ENCODE results near the gene CD48.

Gene CD48

DNA sequence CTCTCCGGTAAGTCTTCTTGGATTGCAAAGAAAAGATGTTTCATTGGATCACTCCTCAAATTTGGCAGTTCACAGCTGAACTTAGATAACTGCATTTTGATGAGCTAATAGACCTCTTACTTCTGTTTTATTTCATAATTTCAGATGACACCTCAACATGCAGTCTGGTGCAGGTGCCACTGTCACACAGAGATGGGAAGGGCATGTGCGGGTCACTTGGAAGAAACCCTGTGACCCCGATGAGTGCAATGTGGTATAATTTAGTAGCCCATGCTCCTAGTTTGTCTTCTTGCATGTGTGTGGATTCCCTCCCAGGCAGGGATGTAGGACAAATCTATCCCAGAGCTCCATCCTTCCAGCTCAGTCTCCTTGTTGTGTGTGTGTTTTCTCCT is 64.3 kb downstream of the CD48 start:
- DNase-seq (ENCODE audit: low read depth) = no peak
- peak overlapping the region; percentile 70 for H3K4me3 ChIP-seq (ENCODE audit: low read depth, low read length)
- TF ChIP-seq CTCF (IDR thresholded peaks at IDR 0.05; ENCODE audit: insufficient read depth, low read depth, low read length, missing control alignments) = no peak

DNA sequence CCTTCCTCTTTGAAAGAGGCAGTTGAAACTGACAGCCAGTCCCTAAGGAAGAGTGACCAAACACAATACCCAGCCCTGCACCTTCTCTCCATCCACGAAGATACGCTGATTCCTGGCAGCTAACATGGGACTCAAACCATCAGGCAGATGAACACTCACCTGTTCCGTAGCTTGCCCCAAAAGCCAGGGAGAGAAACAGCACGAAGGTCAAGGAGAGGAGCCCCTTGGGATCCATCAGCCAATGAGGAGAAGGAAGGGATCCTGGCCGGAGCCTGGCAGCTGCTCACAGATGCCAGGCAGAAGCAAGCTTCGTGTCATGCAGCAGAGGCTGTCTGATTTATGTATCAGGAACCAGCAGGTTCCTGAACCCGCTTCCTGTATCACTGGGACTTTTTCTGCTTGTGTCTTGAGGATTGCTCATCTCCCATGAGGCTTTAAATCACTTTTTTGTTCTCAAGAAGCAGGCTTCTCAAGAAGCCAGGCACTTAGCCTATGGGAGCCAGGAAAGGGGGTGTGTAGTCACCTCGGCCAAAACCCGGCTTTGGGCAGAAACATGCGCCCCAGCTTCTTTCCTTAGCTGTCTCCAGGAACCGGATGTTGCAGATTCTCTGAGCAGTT is 64.8 kb downstream of the CD48 start, which contains the start of gene SLAMF1:
SLAMF1 (minus strand) TSS at position 334 of the 618 bp plus-strand sequence; CDS start at position 235, 99 bp downstream.
- TF ChIP-seq CTCF (IDR thresholded peaks at IDR 0.05; ENCODE audit: insufficient read depth, low read depth, low read length, missing control alignments) = no peak
- H3K4me3 ChIP-seq (ENCODE audit: low read depth, low read length) = peak within 1 kb of the TSS; percentile 70
- peak; percentile 92 for DNase-seq (ENCODE audit: low read depth)

DNA sequence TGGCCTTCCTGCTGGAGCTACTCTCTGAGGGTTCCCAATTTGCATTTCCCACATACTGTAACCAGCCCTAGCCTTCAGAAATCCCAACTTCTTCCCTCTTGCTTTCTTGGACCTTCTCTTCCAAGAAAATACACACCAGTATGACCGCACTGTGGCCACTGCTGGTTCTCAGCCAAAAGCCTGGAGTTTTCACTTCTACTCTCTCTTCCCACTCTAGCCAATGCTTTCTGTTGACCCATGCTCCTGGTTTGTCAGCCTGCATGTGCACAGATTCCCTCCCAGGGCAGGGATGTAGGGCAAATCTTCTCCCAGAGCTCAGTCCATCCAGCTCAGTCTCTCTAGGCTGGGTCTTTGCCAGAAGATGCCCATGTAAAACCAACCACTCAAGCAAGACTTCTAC is 65.4 kb downstream of the CD48 start:
- peak overlapping the region; percentile 70 for H3K4me3 ChIP-seq (ENCODE audit: low read depth, low read length)
- TF ChIP-seq CTCF (IDR thresholded peaks at IDR 0.05; ENCODE audit: insufficient read depth, low read depth, low read length, missing control alignments) = no peak
- DNase-seq (ENCODE audit: low read depth) = no peak

- H3K4me3 ChIP-seq (ENCODE audit: low read depth, low read length) = peak overlapping the region; percentile 70
- no peak for TF ChIP-seq CTCF (IDR thresholded peaks at IDR 0.05; ENCODE audit: insufficient read depth, low read depth, low read length, missing control alignments)
- peak; percentile 50 for DNase-seq (ENCODE audit: low read depth)
These were observed 66.1 kb downstream of the CD48 start for GRCh38 chr1:160645386-160646130.

DNA sequence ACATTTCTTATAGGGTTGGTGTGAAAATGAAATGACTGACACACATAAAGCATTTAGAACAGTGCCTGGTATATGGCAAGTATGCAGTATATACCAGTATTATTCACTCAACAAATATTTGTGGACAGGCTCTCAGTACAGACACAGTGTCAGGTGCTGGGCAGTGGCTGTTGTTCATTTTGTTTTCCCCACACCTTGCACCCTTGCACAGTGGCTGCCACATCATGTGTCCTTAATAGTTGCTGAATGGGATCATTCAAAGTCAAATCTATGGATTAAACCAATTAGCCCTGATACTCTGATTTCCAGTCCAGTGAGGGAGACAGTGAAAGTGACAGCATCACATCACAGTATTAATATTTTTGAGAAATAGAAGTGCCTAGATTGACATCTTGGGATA is 67.2 kb downstream of the CD48 start:
- peak; percentile 31 for DNase-seq (ENCODE audit: low read depth)
- TF ChIP-seq CTCF (IDR thresholded peaks at IDR 0.05; ENCODE audit: insufficient read depth, low read depth, low read length, missing control alignments) = no peak
- H3K4me3 ChIP-seq (ENCODE audit: low read depth, low read length) = peak overlapping the region; percentile 70

GRCh38 chr1:160643138-160643537 is 68.5 kb downstream of the CD48 start:
- TF ChIP-seq CTCF (IDR thresholded peaks at IDR 0.05; ENCODE audit: insufficient read depth, low read depth, low read length, missing control alignments) = no peak
- peak overlapping the region; percentile 70 for H3K4me3 ChIP-seq (ENCODE audit: low read depth, low read length)
- DNase-seq (ENCODE audit: low read depth) = peak; percentile 43

Measured in GM12865 (cell line).